COR-L47 (cell line): Measurements from ENCODE around the gene SMPD4.
"Not testable (repeated sequence)": the region's sequence is repeated elsewhere in the genome, so short reads cannot be mapped to it uniquely, and the experiment has no call there.

ENCODE experiments used
- DNase-seq: peaks from one replicate; lab custom pipeline; 2025; lab: John Stamatoyannopoulos, UW

SMPD4 gene

DNA sequence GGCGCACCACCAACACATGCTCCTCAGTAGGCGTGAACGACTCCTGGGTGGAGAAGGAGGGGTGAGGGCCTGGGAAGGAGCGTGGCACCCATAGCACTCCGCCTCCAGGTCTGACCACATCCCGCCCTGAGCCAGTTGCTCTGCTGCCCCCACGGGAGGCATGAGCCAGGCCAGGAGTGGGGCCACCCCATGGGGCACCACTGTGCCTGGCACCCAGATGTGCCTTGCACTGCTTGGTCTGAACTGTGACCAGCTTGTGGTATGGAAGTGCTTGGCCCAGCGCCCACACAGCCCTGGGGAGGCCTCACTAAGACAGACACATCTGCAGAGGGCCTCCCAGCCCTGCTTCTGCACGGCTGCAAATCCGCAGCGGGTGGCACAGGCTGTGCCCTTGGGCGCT lies 24.0 kb downstream of the SMPD4 start:
- not testable (repeated sequence) for DNase-seq

DNA sequence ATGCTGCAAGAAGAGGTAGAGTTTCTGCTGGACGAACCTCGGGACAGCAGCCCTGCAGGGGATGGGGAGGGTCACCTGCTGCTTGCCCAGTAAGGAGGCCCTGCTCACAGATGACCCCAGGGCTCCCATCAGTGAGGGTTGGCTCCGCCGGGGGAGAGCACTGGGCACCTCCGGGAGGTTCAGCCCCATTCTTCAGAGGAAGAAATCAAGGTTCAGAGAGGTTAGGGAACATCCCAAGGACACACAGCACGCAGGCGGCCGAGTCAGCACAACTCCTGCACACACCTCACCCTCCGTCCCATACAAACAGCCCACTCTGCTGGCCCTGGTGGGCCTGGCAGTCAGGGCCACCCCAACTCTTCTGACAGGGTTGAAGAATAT lies 24.8 kb downstream of the SMPD4 start:
- DNase-seq: no peak

DNA sequence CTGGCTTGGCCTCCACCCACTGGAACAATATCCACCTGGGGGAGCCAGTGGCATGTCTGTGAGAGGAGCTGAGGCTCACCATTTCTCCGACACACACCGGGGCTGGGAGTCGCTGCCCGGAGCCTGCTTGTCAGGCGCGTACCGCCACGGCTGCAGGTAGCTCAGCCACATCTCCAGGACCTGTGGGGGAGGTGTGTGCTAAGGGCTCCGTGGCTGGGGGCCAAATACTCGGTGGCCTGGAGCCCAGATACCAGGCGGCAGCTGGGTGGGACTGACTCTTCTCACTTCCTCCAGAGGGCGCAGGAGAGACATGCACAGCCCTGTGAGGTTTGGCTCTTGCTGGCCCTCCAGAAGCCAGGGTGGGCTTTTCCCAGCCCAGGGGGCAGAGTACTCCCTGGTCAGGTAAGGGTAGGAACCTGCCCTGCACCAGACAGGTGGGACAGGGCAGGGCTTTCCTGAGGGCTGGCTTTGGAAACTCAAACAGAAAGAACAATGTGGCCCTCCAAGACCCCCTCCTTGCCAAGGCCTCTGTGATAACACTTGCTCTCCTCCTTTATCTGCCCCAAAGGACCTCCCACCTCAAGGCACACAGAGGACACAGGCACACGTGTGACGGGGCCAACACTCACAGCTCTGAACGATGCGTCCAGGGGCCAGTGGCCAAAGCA lies 25.3 kb downstream of the SMPD4 start:
- peak; percentile 55 for DNase-seq

DNA sequence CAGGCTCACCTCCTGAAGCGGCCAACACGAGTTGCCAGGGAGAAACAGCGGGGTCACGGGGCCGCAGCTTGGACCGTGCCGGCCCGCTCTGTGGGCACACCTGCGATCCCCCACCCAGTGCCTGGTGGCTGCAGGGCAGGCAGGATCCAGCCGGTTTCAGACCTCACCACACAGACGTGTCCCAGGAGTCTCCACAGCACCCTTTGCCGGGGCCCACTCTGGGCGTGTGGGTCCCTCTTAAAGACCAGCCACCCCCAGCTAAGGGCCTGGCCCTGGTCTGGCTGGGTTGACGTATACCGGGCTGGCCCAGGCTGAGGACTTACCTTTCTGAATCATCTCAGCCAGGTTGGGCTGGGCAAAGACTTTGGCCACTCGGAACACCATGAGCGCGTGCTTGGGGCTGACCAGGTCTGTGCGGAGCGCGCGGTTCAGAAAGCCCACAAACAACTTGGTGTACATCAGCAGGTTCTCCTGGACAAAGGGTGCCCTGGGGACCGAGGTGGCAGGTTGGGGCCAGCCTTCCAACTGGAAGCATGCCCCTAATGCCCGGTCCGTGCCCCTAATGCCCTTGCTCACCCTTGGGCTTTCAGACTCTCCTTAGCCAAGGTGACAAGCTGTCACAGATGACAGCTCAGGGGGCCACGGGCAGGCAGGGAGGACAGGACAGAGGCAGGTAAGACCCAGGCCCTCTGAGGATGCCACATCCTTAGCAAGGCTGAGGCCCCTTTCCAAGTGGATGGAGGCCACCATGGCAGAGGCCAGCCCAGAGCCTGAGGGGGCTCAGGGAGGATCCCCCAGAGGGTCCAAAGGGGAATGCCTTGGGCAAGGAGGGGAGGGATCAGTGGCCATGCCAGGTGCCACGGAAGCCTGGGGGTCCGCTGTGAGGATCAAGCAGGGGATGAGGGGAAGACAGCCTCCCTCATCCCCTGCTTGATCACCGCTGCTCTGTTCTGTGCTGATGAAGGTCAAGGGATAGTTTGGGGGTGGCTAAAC lies 26.3 kb downstream of the SMPD4 start:
- no peak for DNase-seq

DNA sequence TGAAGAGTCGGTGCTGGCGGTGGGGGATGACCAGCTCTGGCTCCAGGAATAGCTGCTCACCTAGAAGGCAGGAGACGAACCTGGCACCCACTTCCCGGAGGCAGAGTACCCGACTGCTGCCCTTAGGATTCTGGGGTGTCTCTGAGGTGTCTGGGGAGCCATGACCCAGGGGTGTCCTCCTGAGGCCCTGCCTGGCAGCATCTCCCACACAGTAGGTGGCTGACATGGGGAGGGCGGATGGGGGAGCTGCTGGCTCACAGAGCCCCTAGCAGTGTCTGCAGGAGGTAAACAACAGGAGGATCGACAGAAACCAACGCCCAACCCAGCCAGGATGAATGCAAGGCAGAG lies 27.0 kb downstream of the SMPD4 start:
- not testable (repeated sequence) for DNase-seq

DNA sequence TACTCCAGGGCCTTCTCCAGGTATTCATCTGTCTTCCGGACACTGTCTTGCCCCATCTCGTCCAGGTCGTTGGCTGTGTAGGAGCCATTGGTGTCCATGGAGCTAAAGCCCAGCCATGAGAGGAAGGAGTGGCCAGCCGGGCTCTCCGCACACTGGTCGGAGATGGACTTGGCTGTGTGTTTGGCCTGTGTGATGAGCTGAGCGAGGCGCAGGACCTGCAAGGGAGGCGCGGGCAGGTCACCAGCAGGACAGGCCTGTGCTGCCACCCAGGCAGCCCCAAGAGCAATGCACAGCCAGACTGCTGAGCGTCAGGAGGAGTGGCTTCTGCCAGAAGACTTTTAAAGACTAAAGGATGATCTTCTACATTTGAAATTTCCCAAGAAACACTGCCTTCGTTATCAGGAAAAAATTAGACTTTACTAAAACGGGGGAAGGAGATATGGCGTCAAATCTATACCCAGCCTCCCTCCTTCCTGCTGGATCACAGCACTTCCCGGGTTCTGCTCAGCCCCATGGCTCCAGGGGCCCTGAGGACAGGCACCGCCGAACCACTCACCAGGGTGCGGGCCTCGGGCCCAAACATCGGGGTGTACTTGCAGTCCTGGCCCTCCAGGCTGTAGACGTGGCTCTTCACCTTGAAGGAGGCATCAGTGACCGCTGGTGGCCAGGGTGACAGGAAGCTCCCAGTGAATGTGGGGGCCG lies 27.5 kb downstream of the SMPD4 start:
- DNase-seq: not testable (repeated sequence)

DNA sequence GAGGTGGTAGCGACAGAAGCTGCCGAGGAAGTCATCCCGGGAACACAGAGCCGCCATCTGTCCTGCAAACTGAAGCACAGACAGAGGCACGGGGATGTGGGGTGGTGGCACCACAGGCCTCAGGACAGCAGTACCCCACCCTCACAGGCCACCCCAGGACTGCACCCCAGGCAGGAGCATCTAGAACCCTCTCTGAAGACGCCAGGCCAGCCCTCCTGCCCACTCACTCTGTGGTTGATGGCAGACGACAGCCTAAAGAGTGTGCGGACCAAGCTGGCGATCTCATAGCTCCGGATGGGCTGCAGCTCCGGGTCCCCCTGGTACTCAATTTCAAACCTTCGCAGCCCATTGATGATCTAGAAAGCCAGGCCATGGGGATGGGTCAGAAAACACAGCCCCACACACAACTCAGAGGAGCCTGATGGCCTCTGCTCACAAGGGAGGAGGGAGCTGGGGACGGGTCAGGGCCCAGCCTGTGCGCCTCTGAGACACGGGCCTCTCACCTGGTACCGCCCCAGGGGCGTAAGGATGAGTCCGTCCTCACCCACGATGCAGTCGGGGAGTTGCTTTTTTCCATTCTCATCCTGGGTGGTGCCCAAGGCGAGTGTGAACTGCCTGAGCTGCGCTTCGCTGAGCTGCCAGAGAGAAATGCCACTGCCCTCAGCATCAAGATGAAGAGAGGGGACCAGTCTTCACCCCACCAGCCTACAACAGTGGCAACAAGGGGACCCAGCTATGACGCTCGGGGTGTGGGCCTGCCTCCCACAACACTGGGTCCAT lies 28.4 kb downstream of the SMPD4 start:
- DNase-seq: no peak

DNA sequence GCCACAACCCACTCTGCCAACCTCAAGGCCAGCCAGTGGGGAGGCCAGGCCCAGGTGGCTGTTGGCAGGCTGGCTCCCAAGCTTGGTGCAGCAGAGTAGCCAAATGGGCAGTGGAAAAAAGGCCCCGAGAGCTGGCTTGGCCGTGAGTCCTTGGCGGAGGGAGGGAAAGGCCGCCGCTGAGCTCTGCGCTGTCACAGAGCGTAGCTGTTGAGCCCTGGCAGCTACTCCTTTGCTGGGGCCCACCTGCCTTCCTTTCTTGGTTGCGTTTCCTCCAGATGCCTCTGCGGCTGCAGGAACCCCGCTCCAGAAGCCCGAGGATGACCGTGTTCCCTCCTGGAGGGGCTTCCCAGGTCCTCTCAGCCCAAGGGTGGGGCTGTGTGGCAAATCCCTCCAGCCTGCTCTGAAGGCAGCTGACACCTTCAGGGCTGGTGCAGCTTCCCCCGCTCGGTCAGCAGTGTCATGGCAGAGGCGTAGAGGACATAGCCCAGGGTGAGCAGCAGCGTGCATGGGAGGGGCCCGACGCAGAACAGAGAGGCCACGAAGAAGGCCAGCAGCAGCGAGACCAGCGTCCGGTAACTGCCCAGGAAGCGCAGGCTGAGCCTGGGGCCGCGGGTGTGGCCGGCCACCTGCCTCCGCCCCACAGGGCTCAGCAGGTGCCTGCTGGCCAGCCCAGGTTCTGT lies 29.1 kb downstream of the SMPD4 start:
- not testable (repeated sequence) for DNase-seq

DNA sequence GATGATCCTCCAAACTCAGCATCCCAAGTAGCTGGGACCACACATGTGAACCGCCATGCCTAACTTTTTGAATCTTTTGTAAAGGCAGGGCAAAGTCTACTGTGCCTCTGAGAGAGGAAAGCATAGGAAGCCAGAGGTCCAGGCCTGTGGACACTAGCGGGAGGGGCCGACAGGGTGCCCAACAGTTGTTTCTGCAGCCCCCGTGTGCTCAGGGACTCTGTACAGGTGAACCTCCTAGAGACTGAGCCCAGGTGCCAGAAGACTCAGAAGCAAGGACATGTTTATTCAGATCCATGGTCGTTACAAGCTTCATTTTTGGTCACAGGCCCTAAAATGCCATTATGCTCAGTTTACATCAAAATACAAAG lies 30.3 kb downstream of the SMPD4 start:
- DNase-seq: not testable (repeated sequence)

DNA sequence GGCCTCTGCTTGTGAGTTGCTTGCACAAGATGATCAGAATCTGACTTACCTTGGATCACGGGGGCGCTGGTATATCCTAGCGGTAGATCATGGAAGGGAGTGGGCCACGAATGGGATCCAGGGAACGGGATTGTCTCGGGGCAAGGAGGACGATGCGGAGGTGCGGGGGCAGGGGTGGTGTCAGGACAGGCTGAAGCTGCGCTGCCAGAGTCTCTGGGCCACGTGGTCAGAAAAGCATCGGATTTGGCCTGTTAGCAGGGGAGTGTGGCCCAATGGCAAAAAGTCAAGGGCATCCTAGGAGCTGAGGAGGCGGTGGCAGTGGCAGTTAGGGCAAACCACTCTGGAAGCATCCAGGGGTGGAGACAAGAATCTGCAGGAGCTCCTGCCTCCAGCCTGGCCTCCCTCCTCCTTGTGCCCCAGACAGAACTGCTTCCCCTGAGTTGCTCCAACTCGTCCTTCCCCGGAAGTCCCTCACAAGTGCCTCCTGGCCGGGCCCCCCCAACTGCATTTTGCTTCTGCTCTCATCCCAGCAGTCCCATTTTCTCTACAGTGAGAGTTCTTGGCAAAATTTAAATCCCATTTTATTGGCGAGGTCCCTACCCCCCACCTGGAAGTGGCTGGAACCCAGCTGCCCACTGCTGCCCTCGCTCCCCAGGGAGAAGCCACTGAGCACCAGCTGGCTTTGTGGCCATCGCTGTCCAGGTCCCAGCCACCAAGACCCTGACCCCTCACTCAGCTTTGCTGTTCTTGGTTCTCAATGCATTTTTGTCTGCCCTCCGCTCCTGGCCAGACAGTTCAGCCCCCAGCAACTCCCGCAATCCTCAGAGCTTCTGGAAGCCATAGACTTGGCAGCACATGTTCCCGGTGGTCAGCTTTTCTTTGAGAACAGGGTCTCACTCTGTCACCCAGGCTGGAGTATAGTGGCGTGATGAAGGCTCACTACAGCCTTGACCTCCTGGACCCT lies 30.9 kb downstream of the SMPD4 start:
- no peak for DNase-seq

DNA sequence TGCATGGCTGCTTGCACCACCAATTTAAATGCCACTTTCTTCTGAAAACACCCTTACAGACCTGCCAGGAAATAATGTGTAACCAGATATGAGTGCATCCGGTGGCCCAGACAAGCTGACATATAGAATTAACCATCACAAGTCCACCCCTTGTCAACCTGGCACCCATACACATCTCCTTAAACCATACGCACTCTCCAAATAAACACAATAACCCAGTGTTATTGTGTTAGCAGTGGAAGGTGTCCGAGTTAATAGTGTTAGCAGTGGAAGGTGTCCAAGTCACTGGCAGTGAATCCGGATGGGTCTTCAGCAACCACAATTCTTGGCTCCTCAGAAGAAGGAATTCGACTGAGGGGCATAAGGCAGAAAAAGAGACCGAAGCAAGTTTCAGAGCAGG lies 32.9 kb downstream of the SMPD4 start:
- DNase-seq: not testable (repeated sequence)

DNA sequence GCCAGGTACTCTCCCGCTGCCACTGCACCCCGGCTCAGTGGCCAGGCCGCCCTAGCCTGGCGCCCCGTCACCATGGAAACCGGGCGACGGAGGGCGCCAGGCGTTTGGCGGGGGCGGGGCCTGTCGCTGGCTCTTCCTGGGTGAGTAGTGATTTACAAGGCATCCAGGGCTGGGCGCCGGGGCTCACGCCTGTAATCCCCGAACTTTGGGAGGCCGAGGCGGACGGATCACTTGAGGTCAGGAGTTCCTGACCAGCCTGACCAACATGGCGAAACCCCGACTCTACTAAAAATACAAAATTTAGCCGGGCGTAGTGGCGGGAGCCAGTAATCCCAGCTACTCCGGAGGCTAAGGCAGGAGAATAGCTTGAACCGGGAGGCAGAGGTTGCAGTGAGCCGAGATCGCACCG lies 36.4 kb downstream of the SMPD4 start, which contains the start of gene CCDC74B:
Gene CCDC74B (minus strand): TSS at position 107 of the 409 bp plus-strand sequence. CDS start 116 bp downstream, outside the sequence.
- peak; percentile 64 for DNase-seq

DNA sequence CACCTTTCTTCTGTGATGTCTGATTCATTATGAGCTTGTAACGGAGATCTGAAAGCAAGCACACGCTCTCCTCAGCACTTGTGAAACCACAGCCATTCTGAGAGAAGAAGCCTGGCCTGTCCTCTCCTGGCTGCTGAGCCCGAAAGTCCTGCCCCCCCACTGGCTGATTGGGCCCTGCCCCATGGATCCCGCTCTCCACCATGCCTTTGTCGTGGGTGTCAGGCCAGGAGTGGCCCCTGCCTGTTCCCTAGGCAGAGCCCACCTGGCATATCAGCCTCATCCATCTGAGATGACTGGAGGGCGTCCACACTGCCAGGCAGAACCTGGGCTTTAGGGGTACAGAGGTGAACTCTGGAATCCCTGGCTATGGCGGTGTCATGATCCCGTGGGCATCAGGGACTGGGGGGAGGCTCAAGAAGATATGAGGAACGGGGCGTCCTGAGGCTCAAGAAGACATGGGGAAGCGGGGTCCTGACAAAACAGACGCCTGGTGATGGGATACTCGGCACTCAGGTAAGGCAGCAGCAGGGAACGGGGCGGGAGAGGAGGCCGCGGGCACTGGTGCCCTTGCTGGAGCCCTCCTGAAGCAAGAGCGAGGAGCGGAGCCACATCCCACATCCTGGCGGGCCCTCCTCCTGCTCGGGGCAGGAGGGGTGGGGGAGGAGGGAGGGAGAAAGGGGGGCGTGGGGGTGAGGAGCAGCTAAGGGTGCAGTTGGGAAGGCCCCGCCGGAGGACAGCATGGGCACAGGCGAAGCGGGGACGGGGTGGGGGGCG lies 37.9 kb downstream of the SMPD4 start:
- DNase-seq: not testable (repeated sequence)

DNA sequence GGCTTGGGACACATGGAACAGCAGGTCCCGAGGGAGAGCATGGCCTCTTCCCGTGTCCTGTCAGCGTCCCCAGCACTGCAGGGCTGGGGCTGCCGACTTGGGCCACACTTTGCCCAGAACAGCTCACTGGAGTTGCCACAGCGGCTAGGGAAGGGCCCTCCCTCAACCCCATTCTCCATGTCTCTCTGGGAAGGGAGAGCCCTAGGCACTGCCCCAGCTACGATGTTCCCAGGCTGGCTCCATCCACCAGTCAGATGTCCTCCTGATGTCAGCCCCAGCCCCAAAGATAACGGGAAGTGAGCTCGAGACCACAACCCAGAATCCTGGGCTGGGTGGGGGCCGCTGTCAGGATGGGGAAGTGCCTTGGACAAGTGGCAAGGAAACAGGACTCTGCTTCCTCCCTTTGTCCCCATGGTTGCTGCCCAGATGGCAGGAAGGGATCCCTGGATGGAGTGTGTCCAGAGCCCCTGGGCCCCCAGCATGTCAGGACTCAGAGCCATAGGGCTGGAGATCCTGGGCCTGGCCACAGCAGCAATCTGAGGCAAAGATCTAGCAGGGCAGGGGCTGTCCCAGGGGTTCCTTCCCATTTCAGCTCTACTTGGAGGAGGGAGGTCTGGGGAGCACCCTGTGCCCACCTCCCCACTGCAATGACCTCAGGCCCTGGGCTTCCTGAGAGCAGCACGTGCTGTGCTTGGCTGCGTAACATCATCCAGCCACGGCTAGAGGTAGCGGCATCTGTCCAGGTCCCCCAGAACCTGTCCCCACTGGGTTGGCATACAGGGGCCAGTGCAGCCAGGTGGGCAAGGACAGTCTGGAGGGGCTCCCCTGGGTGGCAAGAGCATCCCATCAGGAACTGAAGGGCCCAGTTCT lies 38.8 kb downstream of the SMPD4 start:
- not testable (repeated sequence) for DNase-seq

DNA sequence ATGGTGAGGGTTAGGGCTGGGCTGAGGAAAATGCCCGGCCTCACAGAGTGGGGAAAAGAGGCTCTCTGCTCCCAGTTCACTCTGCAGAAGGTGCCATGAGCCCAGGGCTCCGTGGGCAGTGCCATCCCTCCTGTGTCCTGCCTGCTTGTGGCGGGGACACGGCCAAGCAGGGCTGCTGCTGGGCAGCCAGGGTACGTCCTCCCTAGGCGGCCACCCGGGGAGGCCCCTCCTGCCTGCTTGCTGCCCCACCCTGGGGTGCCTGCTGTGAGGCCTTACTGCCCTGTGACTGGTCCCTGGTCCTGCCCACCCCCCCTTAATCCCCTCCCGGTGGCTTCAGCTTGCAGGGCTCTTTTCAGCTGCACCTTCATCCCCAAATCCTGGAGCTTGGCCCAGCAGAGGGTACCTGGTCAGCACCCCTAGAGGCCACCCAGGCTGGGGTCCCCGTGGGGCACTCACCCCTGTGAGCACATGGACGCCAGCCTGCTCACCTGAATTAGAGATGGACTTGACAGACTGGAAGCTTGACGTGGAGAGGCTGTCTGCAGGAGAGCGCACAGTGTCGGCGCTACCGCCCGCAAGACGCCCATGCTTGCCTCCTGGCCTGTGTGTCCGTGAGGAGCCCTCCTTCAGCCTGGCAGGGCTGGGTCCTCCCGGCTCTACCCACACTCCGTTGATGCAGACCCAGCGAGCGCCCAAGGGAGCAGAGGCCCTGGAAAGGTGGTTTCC lies 39.6 kb downstream of the SMPD4 start:
- DNase-seq: not testable (repeated sequence)

DNA sequence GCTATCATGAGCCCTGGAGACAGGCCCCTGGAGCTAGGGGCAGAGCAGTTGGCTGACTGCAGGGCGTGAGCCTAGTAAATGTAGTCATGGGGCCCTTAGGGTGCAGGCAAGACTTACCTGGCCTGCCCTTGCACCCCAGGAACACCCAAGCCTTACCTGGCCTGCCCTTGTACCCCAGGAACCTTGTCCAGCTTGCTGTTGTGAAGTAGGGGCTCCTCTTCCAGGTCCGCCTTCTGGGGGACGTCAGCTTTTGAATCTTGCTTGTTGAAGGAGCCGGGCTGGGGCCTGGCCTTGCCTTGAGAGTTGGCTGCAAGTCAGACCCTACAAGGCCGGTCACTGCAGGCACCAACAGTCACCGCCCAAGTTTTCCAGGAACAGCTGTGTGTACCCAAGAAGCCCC lies 40.4 kb downstream of the SMPD4 start:
- not testable (repeated sequence) for DNase-seq

DNA sequence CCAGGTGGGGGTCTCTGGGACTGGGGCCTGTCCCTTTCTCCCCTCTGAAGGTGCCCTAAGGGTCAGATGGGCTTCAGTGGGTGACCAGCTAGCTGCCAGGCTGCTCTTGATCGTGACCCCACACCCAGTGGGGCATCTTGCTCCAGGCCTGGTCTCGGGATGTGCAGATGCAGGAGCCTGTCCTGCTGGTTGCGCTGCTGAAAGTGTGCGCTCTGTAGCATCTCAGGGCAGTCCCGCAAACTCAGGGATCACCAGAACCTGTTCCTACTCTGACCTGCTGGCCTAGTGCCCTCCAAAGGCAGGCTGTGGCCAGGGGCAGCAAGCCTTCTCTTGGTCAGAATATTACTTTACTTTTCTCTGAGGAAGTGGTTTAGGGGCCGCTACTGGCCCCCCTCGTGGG lies 40.9 kb downstream of the SMPD4 start:
- DNase-seq: not testable (repeated sequence)
